ENCODE measurements around the gene KRTAP10-11. TPM values are rescaled to one million over a fixed set of nuclear protein-coding genes. Genes with fewer than 3 reads are reported as not detected.
"Not testable (repeated sequence)": the region's sequence is repeated elsewhere in the genome, so short reads cannot be mapped to it uniquely, and the experiment has no call there.

KRTAP10-11 gene
- total RNA-seq, 1 experiment from 2014 or later = not detected

DNA sequence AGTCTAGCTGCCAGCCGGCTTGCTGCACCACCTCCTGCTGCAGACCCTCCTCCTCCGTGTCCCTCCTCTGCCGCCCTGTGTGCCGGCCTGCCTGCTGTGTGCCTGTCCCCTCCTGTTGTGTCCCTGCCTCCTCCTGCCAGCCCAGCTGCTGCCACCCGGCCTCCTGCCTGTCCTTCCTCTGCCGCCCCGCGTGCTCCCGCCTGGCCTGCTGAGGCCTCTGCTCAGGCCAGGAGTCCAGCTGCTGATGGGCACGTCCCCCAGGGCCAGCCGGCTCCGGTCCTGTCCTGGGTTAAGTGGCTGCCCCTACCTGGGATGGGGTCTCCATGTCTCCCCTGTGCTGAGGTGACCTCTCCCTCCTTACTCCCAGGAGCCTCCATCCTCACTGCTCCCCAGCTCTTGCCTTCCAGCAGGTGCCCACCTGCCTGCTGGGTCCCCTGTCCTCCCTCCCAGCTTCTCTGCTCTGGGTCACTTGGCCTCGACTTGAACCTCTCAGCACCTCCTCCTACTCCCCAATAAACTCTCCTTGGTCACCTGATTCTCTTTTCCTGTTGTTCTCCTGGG lies 33.5 kb upstream of the KRTAP10-11 start:
- H3K36me3 ChIP-seq = no peaks in the 10 kb centered on the region
- DNase-seq = no peak
- peaks cover 19% of the 10 kb centered on the region for H3K9me3 ChIP-seq
- H3K27me3 ChIP-seq = peaks cover 26% of the 10 kb centered on the region
- no peak overlapping the region for H3K4me3 ChIP-seq

GRCh38 chr21:44613386-44614155 lies 32.6 kb upstream of the KRTAP10-11 start:
- Histone ChIP-seq H3K9me3 (peaks cover 19% of the 10 kb centered on the region), H3K27me3 (peaks cover 23% of the 10 kb centered on the region), H3K4me3 (no peak overlapping the region), H3K36me3 (no peaks in the 10 kb centered on the region)
- no peak for DNase-seq

DNA sequence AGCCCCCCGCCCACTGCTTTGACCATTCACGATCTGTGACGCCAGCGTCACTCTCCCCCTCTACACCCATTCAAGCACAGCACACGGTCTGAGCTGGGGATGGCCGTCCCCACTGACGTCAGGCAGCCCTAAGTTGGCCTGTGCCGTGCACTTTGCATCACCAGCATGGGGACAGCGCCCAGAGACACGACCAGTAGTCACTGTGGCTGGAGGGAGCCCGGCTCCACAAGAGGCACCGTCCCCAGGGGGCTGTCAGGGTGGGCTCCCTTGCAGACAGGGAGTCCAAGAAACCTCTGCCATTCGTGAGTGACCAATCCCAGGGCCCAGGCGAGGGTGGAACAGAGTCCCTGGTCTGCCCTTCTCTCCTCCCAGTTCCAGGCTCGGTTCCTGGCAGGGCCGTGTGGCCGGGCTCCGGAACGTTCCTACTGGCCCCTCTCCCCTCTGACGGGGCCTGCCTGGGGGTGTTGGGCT lies 32.0 kb upstream of the KRTAP10-11 start:
- H3K36me3 ChIP-seq = no peaks in the 10 kb centered on the region
- H3K9me3 ChIP-seq = peaks cover 20% of the 10 kb centered on the region
- H3K4me3 ChIP-seq = no peak overlapping the region
- DNase-seq = no peak
- H3K27me3 ChIP-seq = peaks cover 23% of the 10 kb centered on the region

DNA sequence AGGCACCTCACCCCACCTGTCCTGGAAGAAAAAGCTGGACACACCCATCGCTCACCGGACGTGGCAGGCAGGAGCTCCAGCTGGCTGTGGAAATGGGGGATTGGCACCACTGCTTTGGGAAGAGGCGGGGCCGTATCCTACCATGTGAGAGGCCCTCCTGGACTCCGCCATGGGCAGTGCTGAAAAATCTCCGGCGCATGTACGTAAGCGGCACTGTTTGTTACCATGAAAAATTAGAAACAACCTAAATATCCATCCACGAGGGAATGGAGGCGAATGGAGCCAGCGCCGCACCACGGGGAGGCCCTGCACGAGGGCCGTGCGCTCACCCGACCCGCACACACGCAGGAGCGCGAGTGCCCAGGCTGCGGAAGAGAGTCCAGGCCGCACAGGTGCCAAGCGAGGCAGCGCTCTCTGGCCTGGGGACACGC lies 31.2 kb upstream of the KRTAP10-11 start:
- peaks cover 23% of the 10 kb centered on the region for H3K27me3 ChIP-seq
- DNase-seq = no peak
- H3K4me3 ChIP-seq = no peak overlapping the region
- peaks cover 23% of the 10 kb centered on the region for H3K9me3 ChIP-seq
- H3K36me3 ChIP-seq = no peaks in the 10 kb centered on the region

DNA sequence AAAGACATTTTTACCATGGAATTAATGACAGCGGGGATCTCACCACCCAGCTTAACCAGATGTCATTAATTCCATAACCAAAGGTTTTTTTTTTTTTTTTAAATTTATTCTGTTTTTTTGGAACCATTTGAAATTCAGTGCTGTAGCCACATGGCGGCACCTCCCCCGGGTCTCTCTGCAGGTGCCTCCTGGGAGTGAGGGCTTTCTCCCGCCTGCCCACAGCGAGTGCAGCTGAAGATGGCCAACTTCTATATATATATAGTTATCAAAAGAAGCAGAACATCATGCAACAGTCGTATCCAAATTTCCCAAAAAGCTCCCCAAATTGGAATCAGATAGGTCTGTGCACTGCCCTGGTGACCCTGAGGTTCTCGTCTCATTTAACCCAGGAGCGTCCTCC lies 30.7 kb upstream of the KRTAP10-11 start:
- no peak for DNase-seq
- H3K27me3 ChIP-seq = peaks cover 23% of the 10 kb centered on the region
- H3K4me3 ChIP-seq = no peak overlapping the region
- no peaks in the 10 kb centered on the region for H3K36me3 ChIP-seq
- peaks cover 28% of the 10 kb centered on the region for H3K9me3 ChIP-seq

DNA sequence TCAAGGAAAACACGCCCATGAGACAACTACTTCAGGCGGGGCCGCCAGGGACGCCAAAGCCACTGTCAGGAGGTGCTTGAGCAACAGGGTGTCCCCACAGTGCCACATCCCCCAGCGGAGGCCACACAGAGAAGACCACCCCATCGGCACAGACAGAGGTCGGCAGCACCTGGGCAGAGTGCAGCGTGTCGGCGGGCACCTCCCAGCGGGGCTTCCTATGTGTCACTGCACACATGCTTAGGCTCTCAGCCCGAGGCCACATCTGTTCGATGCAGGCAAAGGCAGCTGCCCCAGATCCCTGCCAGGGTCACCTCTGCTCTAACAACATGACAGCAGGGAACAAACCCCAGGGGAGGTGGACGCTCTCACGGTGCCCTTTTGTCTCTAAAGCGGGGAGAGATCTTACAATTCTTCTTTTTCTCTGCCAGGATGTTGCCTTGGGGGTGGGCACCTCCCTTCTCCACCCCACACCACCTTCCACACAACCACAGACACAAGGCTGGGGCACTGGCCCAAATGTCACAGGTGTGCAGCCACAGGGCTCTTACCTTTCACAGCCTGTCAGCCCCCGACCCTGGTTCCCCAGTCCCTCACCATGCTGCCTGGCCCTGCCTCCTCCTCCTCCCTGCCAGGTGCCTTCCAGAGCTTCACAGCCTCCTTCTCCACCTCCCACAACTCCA lies 30.2 kb upstream of the KRTAP10-11 start:
- H3K27me3 ChIP-seq = peaks cover 23% of the 10 kb centered on the region
- peaks cover 29% of the 10 kb centered on the region for H3K9me3 ChIP-seq
- no peak for DNase-seq
- no peaks in the 10 kb centered on the region for H3K36me3 ChIP-seq
- H3K4me3 ChIP-seq = no peak overlapping the region

DNA sequence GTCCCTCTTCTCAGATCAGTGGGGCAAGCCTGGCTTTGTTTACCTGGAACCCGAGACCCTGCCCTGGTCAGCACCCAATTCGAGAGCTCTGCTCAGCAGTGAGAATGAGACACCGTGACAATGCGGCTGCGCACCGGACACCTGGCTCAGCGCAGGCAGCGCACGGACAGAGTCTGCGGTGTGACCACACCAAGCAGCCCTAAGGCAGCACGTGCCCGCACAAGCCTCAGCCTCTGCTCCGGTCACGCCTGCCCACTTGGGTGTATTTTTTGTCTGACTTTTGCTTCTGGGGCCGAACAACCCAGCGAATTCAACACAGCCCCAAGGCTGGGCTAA lies 29.7 kb upstream of the KRTAP10-11 start:
- no peak overlapping the region for H3K4me3 ChIP-seq
- H3K36me3 ChIP-seq = no peaks in the 10 kb centered on the region
- H3K27me3 ChIP-seq = peaks cover 23% of the 10 kb centered on the region
- peaks cover 24% of the 10 kb centered on the region for H3K9me3 ChIP-seq
- no peak for DNase-seq

- DNase-seq = no peak
- H3K9me3 ChIP-seq = peaks cover 20% of the 10 kb centered on the region
- H3K36me3 ChIP-seq = no peaks in the 10 kb centered on the region
- H3K4me3 ChIP-seq = no peak overlapping the region
- peaks cover 23% of the 10 kb centered on the region for H3K27me3 ChIP-seq
Measured at GRCh38 chr21:44617071-44617501, 29.1 kb upstream of the KRTAP10-11 start.

DNA sequence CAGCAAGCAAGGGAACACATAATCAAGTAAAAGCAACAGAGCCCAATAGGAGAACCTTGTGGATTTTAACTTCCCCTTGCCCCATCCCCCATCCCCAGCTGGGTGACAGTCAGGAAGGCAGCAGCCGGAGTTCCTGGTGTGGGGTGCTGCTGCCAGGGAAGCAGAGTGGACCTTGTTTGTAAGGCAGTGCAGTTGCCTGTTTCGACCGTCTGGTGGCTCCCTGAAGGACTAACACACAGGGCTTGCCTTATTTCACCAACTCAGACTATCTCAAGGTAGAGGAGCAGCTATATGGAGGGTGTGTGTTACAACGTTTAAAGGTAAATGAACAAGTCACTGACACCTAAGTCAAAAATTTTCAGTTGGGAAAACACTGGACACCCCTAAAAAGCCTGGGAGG lies 27.7 kb upstream of the KRTAP10-11 start:
- H3K27me3 ChIP-seq = peaks cover 23% of the 10 kb centered on the region

DNA sequence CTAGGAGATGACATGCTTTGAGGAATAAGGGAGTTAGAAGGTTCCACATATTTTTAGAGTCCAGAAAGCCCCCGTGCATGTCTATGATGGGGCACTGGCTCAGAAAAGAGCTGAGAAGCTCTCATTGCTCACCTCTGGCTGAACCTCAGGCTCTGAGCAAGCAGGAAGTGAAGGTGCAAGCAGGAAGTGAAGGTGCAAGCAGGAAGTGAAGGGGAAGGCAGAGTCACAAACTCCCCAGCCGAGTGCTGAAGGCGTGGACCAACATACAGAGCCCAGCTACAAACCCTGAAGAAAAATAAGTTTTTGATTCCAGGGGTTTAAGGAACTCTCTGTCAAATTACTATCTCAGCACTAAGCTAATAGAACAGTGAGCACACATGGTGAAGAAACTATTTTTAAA lies 27.3 kb upstream of the KRTAP10-11 start:
- DNase-seq = no peak
- Histone ChIP-seq H3K9me3 (peaks cover 35% of the 10 kb centered on the region), H3K27me3 (peaks cover 23% of the 10 kb centered on the region), H3K4me3 (no peak overlapping the region), H3K36me3 (no peaks in the 10 kb centered on the region)

More for the DNA sequence above, 27.7 kb upstream of the KRTAP10-11 start:
- no peak for DNase-seq
- no peaks in the 10 kb centered on the region for H3K36me3 ChIP-seq
- no peak overlapping the region for H3K4me3 ChIP-seq
- peaks cover 31% of the 10 kb centered on the region for H3K9me3 ChIP-seq

DNA sequence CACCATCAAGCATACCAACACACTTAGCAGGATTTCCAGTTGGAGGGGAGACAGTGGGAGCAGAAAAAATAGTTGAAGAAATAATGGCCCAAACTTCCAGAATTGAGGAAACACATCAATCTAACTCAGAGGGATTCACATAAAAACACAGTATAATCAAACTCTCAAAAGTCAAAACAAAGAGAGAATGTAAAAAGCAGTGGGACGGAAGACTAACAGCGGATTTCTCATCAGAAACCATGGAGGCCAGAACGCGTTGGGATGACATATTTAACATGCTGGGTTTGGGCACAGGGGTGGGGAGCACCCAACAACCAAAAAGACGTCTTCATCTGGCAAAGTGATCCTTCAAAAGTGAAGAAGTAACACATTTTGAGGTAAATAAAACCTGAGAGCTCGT lies 26.3 kb upstream of the KRTAP10-11 start:
- Histone ChIP-seq H3K9me3 (peaks cover 42% of the 10 kb centered on the region), H3K36me3 (no peaks in the 10 kb centered on the region), H3K4me3 (no peak overlapping the region), H3K27me3 (peaks cover 18% of the 10 kb centered on the region)
- DNase-seq = no peak

DNA sequence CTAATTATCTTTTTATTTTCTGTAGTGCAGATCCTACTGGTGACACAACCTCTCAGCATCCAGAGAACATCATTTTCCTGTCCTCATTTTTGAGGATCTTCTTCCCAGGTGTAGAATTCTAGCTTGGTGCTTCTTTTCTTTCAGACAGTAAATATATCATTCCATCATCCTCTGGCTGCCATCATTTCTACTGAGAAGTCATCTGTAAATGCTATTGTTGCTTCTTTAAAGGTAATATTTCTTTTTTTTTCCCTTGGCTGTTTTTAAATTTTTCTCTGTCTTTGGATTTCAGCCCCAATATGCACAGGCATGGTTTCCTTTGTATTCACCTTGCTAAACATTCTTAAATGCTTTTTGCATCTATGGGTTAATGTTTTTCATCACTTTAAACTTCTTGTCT lies 22.6 kb upstream of the KRTAP10-11 start:
- no peak for DNase-seq
- no peaks in the 10 kb centered on the region for H3K27me3 ChIP-seq
- no peaks in the 10 kb centered on the region for H3K36me3 ChIP-seq
- H3K4me3 ChIP-seq = no peak overlapping the region
- peaks cover 45% of the 10 kb centered on the region for H3K9me3 ChIP-seq

GRCh38 chr21:44625756-44626155 lies 20.5 kb upstream of the KRTAP10-11 start:
- Histone ChIP-seq H3K27me3 (no peaks in the 10 kb centered on the region), H3K36me3 (no peaks in the 10 kb centered on the region), H3K9me3 (peaks cover 28% of the 10 kb centered on the region), H3K4me3 (no peak overlapping the region)
- no peak for DNase-seq

DNA sequence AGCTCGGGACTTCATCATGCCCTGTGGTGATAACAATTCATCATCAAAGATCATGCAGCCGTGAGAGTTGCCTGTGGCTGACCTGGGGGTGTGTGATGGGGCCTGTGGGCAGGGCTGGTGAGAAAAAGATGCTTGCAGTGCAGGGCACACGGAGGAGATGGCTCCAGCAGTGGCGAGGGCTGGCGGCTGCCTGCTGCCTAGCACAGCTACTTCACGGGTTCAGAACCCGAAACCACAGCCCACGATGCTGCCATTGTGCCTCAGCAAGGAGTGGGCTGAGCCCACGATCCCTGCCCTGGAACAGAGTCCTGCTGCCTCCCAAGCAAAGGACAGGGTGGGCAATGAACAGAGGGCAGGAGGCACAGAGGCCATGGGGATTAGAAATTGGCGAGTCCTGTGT lies 20.0 kb upstream of the KRTAP10-11 start:
- DNase-seq = no peak

GRCh38 chr21:44626673-44627143 lies 19.5 kb upstream of the KRTAP10-11 start, which contains the start of gene KRTAP10-9:
TSS of gene KRTAP10-9 (plus strand) at chr21:44627093. CDS start at chr21:44627172, 79 bp downstream.
- H3K27me3 ChIP-seq = no peaks in the 10 kb centered on the region
- peaks cover 33% of the 10 kb centered on the region for H3K9me3 ChIP-seq
- H3K4me3 ChIP-seq = no peak within 1 kb of the TSS
- DNase-seq = no peak
- no peaks in the 10 kb centered on the region for H3K36me3 ChIP-seq

More for the DNA sequence above, 20.0 kb upstream of the KRTAP10-11 start:
- Histone ChIP-seq H3K4me3 (no peak overlapping the region), H3K36me3 (no peaks in the 10 kb centered on the region), H3K9me3 (peaks cover 29% of the 10 kb centered on the region), H3K27me3 (no peaks in the 10 kb centered on the region)

GRCh38 chr21:44627181-44627822 lies 18.9 kb upstream of the KRTAP10-11 start:
- H3K4me3 ChIP-seq, DNase-seq, H3K36me3 ChIP-seq, H3K27me3 ChIP-seq: not testable (repeated sequence)
- peaks cover 39% of the 10 kb centered on the region for H3K9me3 ChIP-seq

GRCh38 chr21:44627831-44628233 lies 18.4 kb upstream of the KRTAP10-11 start:
- peaks cover 36% of the 10 kb centered on the region for H3K9me3 ChIP-seq
- H3K4me3 ChIP-seq, DNase-seq, H3K27me3 ChIP-seq, H3K36me3 ChIP-seq: not testable (repeated sequence)

Data from MG63 (cell line).